Stomach (tissue), 4 donors: ENCODE data around the gene RPP14.

Experiments used
- CTCF ChIP-seq, 7 experiments: fragments of 450-650 bp in 4 of 7; fragments of 200-600 bp in 3 of 7; sonication (generic) in 3 of 7; IDR thresholded peaks; one replicate each; pipeline ENCODE4 v1.5.1; 2016 to 2019; ENCODE audit warnings: antibody characterized with exemption in 7 of 7, control low read depth in 2 of 7, mild to moderate bottlenecking in 1 of 7
- EP300 ChIP-seq: sonication (generic); formaldehyde crosslinking; IDR thresholded peaks from one replicate; pipeline ENCODE4 v1.6.1; 2017; ENCODE audit warnings: antibody characterized with exemption
- POLR2A ChIP-seq, 4 donors: fragments of 450-650 bp; IDR thresholded peaks; one replicate each; pipeline ENCODE4 v1.6.1; 2016; ENCODE audit warnings: antibody characterized with exemption in 4 of 4, control low read depth in 2 of 4, mild to moderate bottlenecking in 1 of 4, moderate library complexity in 1 of 4
- POLR2AphosphoS5 ChIP-seq, 3 donors: sonication (generic); formaldehyde crosslinking; IDR thresholded peaks; one replicate each; pipeline ENCODE4 v1.6.1; 2016; ENCODE audit warnings: antibody characterized with exemption in 3 of 3

GRCh38 chr3:58256511-58256910 lies 49.5 kb upstream of the RPP14 start:
- no peak for TF ChIP-seq CTCF (IDR thresholded peaks at IDR 0.05)
- no peak for TF ChIP-seq POLR2A (IDR thresholded peaks at IDR 0.05)
- no peak for TF ChIP-seq POLR2AphosphoS5 (IDR thresholded peaks at IDR 0.05)
- TF ChIP-seq EP300: no peak
